Spinal cord (tissue), 10 donors: Measurements from ENCODE around the gene CDK9. TPM values are rescaled to one million over a fixed set of nuclear protein-coding genes. Genes with fewer than 3 reads are reported as not detected.

ENCODE experiments used
- DNase-seq, 6 donors: peaks; one replicate each; pipeline versions ENCODE4 v3.0.0 to v3.0.0-alpha.2; 2013 to 2015; ENCODE audit warnings: low spot score in 6 of 6, low read depth in 4 of 6
- H3K27ac ChIP-seq: one replicate; pipeline ENCODE4 v1.5.1; 2013; ENCODE audit warnings: low read depth, low read length, control low read depth
- H3K27me3 ChIP-seq: one replicate; pipeline ENCODE4 v1.6.1; 2013; ENCODE audit warnings: low read length; ENCODE audit not compliant: control insufficient read depth, insufficient read depth
- H3K36me3 ChIP-seq: one replicate; pipeline ENCODE4 v1.6.1; 2013; ENCODE audit warnings: low read length; ENCODE audit not compliant: control insufficient read depth, insufficient read depth
- H3K4me1 ChIP-seq: one replicate; pipeline ENCODE4 v1.6.1; 2013; ENCODE audit warnings: low read length; ENCODE audit not compliant: control insufficient read depth, insufficient read depth
- H3K4me3 ChIP-seq: one replicate; pipeline ENCODE4 v1.5.1; 2013; ENCODE audit warnings: low read depth, low read length, control low read depth
- H3K9me3 ChIP-seq: one replicate; pipeline ENCODE4 v1.6.1; 2013; ENCODE audit warnings: low read length; ENCODE audit not compliant: control insufficient read depth, insufficient read depth
- WGBS: methylation state at CpG from one replicate; pipeline ENCODE4 v1.1.5; 2013; ENCODE audit warnings: missing lambda C conversion rate; ENCODE audit not compliant: insufficient coverage; 5-methylcytosine and 5-hydroxymethylcytosine counted together
- polyA plus RNA-seq, 2 donors: library from polyadenylated mRNA; unstranded; fragments of 120-200 nt; gene quantifications; one replicate each; pipeline ENCODE4 v1.2.1, GENCODE V29; 2013; ENCODE audit not compliant: insufficient read length in 2 of 2
- total RNA-seq, 2 donors: library from RNA; depleted of rRNA in 1 of 2; stranded (reverse); fragments of 120-200 nt in 1 of 2; fragments of >200 nt in 1 of 2; gene quantifications; one replicate each; pipeline versions ENCODE4 v1.2.3 to v1.2.4, GENCODE V29; 2013 to 2014
- donor health status: healthy.

CDK9 gene
- total and polyA plus RNA-seq, 4 donors, result 39.8 to 148 (median 89.6) TPM

DNA sequence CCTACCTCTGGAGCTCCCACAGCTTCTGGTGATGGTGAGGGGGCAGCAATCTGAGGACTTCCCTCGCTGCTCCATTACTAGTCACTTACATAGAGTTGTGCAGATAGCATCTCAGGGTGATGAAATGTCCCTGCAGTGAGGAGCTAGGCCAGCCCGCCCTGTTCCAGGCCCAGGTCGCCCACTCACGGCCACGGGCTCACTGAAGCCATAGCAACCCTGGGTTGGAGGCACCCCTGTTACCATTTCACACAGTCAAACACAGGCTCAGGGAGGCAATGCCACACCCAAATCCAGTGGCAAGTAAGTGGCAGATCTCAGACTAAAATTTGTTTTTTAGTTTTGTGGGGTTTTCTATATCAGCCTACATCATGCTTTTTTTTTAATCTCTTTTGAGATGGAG, 27.0 kb upstream of the CDK9 start:
- no peak for DNase-seq
- H3K27ac ChIP-seq, result no peak overlapping the region
- WGBS, result 85% methylated on average over 4 of the region's 5 CpGs
- H3K36me3 ChIP-seq, result no peaks in the 10 kb centered on the region
- H3K4me3 ChIP-seq, result no peak overlapping the region
- peaks cover 12% of the 10 kb centered on the region for H3K27me3 ChIP-seq
- peaks cover 33% of the 10 kb centered on the region for H3K4me1 ChIP-seq
- no peaks in the 10 kb centered on the region for H3K9me3 ChIP-seq

DNA sequence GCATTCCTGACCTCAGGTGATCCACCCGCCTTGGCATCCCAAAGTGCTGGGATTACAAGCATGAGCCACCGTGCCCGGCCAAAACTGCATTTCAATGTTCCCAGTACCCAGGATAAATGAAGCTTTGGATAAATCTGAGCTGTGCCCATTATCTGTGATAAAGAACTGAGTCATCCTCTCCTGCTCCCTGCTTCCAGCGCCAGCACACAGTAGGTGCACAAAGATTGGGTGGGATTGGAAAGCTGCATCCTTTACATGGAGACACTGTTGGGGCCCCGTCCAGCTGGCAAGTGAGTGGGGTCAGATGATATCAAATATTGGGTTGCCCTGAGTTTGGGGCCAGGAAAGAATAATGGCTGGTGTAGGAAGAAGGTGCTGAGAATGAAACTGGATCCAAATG, 24.8 kb upstream of the CDK9 start:
- Histone ChIP-seq H3K9me3 (no peaks in the 10 kb centered on the region), H3K4me1 (peaks cover 27% of the 10 kb centered on the region), H3K4me3 (no peak overlapping the region), H3K27me3 (no peaks in the 10 kb centered on the region), H3K27ac (no peak overlapping the region), H3K36me3 (no peaks in the 10 kb centered on the region)
- WGBS, result 93% methylated on average over 4 of the region's 5 CpGs
- DNase-seq, result no peak

GRCh38 chr9:127761491-127761956, 24.3 kb upstream of the CDK9 start:
- no peaks in the 10 kb centered on the region for H3K27me3 ChIP-seq
- H3K27ac ChIP-seq, result no peak overlapping the region
- peaks cover 29% of the 10 kb centered on the region for H3K4me1 ChIP-seq
- H3K36me3 ChIP-seq, result no peaks in the 10 kb centered on the region
- no peak for DNase-seq
- no peak overlapping the region for H3K4me3 ChIP-seq
- WGBS, result 41% methylated on average over 4 of the region's 5 CpGs
- no peaks in the 10 kb centered on the region for H3K9me3 ChIP-seq

DNA sequence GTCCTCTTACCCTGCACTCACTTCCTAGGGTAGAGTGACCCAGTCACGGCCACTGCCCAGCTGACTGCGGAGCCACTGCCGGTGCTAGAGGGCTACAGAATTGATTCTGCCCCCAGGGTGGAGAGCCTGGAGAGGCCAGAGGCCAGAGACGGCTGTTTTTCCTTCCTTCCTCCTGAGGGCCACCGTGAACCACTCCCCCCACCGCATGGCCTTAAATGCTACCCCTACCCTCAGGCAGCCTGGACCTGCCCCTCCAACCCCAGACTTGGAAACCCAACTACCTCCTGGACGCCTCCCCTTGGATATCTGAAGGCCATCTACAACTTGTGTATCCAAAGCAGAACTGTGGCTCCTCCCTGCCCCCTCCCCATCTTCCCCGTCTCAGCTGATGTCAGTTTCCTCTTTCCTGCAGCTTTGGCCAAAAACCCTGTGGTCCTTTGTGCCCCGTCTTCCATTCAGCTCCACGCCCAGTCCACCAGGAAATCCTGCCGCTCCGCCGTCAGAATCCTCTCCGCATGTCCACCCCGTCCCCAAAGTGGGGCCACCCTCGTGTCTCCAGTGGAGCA, 23.6 kb upstream of the CDK9 start:
- Histone ChIP-seq H3K4me1 (peaks cover 34% of the 10 kb centered on the region), H3K27ac (peak overlapping the region; percentile 64), H3K4me3 (no peak overlapping the region), H3K9me3 (no peaks in the 10 kb centered on the region), H3K36me3 (no peaks in the 10 kb centered on the region), H3K27me3 (no peaks in the 10 kb centered on the region)
- WGBS, result 39% methylated on average over 16 of the region's 16 CpGs
- no peak for DNase-seq

GRCh38 chr9:127763918-127764384, 21.9 kb upstream of the CDK9 start:
- Histone ChIP-seq H3K36me3 (no peaks in the 10 kb centered on the region), H3K27ac (no peak overlapping the region), H3K27me3 (no peaks in the 10 kb centered on the region), H3K4me1 (peaks cover 50% of the 10 kb centered on the region), H3K4me3 (no peak overlapping the region), H3K9me3 (no peaks in the 10 kb centered on the region)
- no peak for DNase-seq
- 45% methylated on average over 7 of the region's 7 CpGs for WGBS

GRCh38 chr9:127765418-127765817, 20.4 kb upstream of the CDK9 start:
- H3K4me1 ChIP-seq, result peaks cover 60% of the 10 kb centered on the region
- no peak overlapping the region for H3K4me3 ChIP-seq
- H3K27ac ChIP-seq, result no peak overlapping the region
- H3K9me3 ChIP-seq, result no peaks in the 10 kb centered on the region
- H3K36me3 ChIP-seq, result no peaks in the 10 kb centered on the region
- peaks cover 3% of the 10 kb centered on the region for H3K27me3 ChIP-seq
- WGBS, result 93% methylated on average over 1 of the region's 1 CpG
- DNase-seq, result no peak

- Histone ChIP-seq H3K9me3 (no peaks in the 10 kb centered on the region), H3K27ac (peak overlapping the region; percentile 72), H3K4me3 (no peak overlapping the region), H3K4me1 (peaks cover 60% of the 10 kb centered on the region), H3K36me3 (no peaks in the 10 kb centered on the region), H3K27me3 (peaks cover 8% of the 10 kb centered on the region)
- 86% methylated on average over 1 of the region's 3 CpGs for WGBS
- no peak for DNase-seq
These were observed 18.4 kb upstream of the CDK9 start for GRCh38 chr9:127767410-127767809.

- H3K27me3 ChIP-seq, result peaks cover 8% of the 10 kb centered on the region
- peak overlapping the region; percentile 72 for H3K27ac ChIP-seq
- WGBS, result 23% methylated on average over 8 of the region's 13 CpGs
- no peaks in the 10 kb centered on the region for H3K9me3 ChIP-seq
- H3K36me3 ChIP-seq, result no peaks in the 10 kb centered on the region
- H3K4me1 ChIP-seq, result peaks cover 57% of the 10 kb centered on the region
- no peak overlapping the region for H3K4me3 ChIP-seq
- peak in 1 of 6 donors; percentile 56 for DNase-seq
These were observed 17.9 kb upstream of the CDK9 start for GRCh38 chr9:127767909-127768331.

GRCh38 chr9:127768698-127769097, 17.1 kb upstream of the CDK9 start:
- no peak for DNase-seq
- H3K27me3 ChIP-seq, result peaks cover 8% of the 10 kb centered on the region
- H3K4me1 ChIP-seq, result peaks cover 55% of the 10 kb centered on the region
- H3K4me3 ChIP-seq, result no peak overlapping the region
- H3K36me3 ChIP-seq, result no peaks in the 10 kb centered on the region
- no peaks in the 10 kb centered on the region for H3K9me3 ChIP-seq
- peak overlapping the region; percentile 72 for H3K27ac ChIP-seq
- WGBS, result 72% methylated on average over 8 of the region's 8 CpGs

DNA sequence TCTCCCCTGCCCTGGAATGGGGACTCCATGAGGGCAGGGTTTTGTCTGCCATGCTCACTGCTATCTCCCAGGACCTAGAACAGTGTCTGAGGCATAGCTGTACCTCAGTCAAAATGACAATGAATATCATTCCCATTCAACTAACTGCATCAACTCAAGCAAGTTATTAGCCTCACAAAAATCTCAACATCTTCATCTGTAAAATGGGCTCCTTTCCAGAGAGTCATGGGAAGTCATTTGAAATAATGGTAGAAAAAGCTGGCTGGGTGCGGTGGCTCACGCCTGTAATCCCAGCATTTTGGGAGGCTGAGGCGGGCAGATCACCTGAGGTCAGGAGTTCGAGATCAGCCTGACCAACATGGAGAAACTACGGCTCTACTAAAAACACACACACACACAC, 16.7 kb upstream of the CDK9 start:
- H3K27ac ChIP-seq, result peak overlapping the region; percentile 72
- no peaks in the 10 kb centered on the region for H3K36me3 ChIP-seq
- no peak for DNase-seq
- WGBS, result 71% methylated on average over 1 of the region's 5 CpGs
- peaks cover 8% of the 10 kb centered on the region for H3K27me3 ChIP-seq
- H3K9me3 ChIP-seq, result no peaks in the 10 kb centered on the region
- H3K4me1 ChIP-seq, result peaks cover 51% of the 10 kb centered on the region
- H3K4me3 ChIP-seq, result no peak overlapping the region
